ENCODE measurements around the gene NOL6.

- no peak for TF ChIP-seq ELF1 (IDR thresholded peaks at IDR 0.05; ENCODE audit: borderline replicate concordance, low read depth)
- TF ChIP-seq EZH2phosphoT487 (IDR thresholded peaks at IDR 0.05; ENCODE audit: borderline replicate concordance): no peak
- TF ChIP-seq ZNF274 (IDR thresholded peaks at IDR 0.05; ENCODE audit: low read depth, low read length): no peak
- no peak for TF ChIP-seq RAD21 (IDR thresholded peaks at IDR 0.05; ENCODE audit: low read depth)
- TF ChIP-seq, protein P1, sequence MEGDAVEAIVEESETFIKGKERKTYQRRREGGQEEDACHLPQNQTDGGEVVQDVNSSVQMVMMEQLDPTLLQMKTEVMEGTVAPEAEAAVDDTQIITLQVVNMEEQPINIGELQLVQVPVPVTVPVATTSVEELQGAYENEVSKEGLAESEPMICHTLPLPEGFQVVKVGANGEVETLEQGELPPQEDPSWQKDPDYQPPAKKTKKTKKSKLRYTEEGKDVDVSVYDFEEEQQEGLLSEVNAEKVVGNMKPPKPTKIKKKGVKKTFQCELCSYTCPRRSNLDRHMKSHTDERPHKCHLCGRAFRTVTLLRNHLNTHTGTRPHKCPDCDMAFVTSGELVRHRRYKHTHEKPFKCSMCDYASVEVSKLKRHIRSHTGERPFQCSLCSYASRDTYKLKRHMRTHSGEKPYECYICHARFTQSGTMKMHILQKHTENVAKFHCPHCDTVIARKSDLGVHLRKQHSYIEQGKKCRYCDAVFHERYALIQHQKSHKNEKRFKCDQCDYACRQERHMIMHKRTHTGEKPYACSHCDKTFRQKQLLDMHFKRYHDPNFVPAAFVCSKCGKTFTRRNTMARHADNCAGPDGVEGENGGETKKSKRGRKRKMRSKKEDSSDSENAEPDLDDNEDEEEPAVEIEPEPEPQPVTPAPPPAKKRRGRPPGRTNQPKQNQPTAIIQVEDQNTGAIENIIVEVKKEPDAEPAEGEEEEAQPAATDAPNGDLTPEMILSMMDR (IDR thresholded peaks at IDR 0.05 in 2 of 3, conservative IDR thresholded peaks at IDR 0.05 in 1 of 3; ENCODE audit: borderline replicate concordance in 1 of 3, insufficient read depth in 1 of 3, low read depth in 2 of 3, low read length in 2 of 3): no peak
- no peak for TF ChIP-seq REST (IDR thresholded peaks at IDR 0.05; ENCODE audit: low read depth)
- no peak for TF ChIP-seq POLR2AphosphoS5 (IDR thresholded peaks at IDR 0.05; ENCODE audit: low read depth, low read length)
Observed at GRCh38 chr9:33443464-33444154, 30.1 kb downstream of the NOL6 start.

All from HCT116 (cell line).